Activated T-cell treated with anti-CD3 and anti-CD28 coated beads for 24 hours (primary cell): ENCODE data around the gene RPP21.
"Not testable (repeated sequence)": the region's sequence is repeated elsewhere in the genome, so short reads cannot be mapped to it uniquely, and the experiment has no call there.

ENCODE experiments used
- DNase-seq: peaks from one replicate; pipeline ENCODE4 v3.0.0-alpha.2; 2020; ENCODE audit warnings: low read depth

Gene RPP21

DNA sequence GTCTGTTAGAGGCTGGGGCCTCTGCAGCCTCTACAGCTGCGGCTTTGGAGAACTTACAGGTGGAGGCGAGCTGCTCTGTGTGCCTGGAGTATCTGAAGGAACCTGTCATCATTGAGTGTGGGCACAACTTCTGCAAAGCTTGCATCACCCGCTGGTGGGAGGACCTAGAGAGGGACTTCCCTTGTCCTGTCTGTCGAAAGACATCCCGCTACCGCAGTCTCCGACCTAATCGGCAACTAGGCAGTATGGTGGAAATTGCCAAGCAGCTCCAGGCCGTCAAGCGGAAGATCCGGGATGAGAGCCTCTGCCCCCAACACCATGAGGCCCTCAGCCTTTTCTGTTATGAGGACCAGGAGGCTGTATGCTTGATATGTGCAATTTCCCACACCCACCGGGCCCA lies 15.6 kb upstream of the RPP21 start:
- DNase-seq, result no peak

- no peak for DNase-seq
Measured at GRCh38 chr6:30331981-30332380, 13.0 kb upstream of the RPP21 start.

DNA sequence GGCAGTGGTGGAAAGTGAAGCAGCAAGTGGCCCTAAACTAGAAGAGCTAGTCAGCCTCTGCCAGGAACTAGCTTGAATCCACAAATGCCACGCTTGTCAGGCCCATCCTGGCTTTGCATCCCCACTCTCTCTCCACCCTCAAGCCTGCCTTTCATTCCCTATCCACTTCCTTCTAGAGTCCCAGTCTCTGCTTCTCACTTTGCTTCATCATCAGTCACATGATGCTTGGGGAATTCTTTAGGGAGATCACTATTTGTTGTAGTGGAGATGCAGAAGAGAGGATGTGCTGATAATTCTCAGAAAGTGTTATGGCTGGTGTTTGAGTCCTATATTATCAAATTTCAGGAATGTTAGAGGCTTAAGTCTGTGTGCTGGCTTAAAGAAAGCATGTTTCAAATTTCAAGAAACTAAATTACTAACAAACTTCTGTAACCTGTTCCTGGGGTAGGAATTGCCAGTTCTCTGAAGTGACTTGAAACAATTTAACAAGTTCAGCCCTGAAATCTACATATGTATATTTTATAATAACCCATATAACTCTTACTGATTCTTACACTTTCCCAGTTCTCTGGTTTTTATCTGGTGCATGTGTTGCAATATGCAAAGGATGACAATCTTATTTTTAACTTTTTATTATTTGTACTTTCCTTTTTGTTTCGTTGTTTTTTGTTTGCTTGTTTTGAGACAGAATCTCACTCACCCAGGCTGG lies 10.7 kb upstream of the RPP21 start:
- DNase-seq, result no peak

DNA sequence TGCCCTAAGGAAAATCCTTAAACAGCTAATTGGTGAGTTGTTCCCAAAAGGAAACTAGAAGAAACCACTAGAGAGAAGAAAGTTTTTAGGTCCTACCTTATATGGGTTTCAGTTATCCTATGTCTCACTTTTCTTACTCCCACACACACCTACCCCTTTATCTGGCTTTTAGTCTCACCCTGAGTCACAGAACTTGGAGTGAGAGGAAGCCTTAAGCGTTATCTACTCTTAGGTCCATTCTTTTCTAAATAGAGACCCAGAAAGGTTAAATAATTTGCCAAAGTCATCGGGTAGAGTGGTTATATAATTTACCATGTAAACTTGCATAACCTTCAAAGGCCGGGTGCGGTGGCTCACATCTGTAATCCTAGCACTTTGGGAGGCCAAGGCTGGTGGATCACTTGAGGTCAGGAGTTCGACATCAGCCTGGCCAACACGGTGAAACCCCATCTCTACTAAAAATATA lies 4.3 kb upstream of the RPP21 start:
- no peak for DNase-seq

DNA sequence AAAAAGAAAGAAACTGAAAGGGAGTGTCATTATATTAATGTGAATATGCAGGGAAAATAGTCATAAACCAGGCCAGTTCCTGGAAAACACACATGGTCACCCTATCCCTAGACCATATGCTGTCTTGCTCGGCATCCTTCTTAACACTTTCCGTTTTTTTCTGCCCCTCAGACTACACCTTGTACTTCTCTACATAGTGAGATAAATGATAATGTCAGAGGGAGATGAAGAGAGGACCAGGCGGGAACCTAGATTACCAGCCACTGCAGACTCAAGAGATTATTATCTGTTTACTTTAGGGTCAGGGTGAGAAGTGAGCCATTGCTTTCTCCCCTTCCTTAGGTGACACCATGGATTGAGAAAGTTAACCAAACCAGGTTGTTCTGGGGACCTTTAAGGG lies 3.7 kb upstream of the RPP21 start:
- no peak for DNase-seq

DNA sequence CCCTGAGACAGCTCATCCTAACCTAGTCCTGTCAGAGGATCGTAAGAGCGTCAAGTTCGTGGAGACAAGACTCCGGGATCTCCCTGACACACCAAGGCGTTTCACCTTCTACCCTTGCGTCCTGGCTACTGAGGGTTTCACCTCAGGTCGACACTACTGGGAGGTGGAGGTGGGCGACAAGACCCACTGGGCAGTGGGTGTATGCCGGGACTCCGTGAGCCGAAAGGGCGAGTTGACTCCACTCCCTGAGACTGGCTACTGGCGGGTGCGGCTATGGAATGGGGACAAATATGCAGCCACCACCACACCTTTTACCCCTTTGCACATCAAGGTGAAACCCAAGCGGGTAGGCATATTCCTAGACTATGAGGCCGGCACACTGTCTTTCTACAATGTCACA lies 3.2 kb upstream of the RPP21 start:
- no peak for DNase-seq

DNA sequence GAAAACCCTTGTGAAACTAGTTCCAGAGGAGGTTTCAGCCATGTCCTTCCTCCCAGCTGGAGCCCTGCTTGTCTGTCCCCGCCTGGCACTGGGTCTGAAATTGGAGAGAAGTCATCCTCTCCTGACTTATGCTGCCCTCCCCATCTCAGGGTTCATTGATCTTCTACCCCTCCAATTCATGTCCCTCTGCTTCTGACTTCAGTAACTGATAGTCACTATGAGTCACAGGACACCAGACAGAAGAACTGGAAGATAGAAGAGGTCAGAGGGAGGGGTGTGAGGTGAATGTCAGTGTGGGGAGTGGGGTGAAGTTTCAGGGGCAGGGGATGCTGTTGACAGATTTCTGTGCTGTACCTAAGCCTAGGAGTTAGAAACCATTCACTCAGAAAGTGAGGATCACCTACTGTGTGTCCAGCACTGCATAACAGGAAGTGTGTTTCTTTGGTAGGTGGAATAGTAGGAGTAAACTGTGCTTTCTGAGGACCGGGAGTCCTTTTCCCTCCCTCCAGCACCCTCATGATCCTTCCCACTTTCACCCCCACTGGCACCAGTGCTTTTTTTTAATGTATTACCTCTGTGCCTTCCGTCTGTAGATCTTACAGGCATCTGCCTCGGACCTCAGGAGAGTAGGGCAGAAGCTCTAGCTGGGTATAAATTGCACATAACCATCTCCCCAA lies 627 bp upstream of the RPP21 start:
- no peak for DNase-seq

GRCh38 chr6:30345852-30346251 lies 896 bp downstream of the RPP21 start:
- no peak for DNase-seq

DNA sequence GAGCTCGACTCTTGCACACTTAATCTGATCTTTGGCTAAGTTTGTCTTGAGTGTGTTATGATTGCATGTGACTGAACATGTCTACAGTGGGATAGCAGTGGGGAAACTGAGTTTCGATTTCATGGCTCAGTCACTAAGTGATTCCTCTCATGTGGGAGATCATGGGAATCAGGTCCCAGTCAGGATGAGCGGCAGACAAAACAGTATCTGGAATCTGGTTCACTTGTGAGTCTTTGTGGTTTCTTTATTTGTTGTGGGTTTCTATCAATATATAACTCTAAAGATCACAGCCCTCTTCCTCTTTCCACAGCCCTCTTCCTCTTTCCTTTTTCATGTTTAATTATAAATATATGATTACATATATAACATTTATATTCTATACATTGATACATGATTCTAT lies 4.0 kb downstream of the RPP21 start:
- DNase-seq, result no peak

GRCh38 chr6:30349421-30350177 lies 4.6 kb downstream of the RPP21 start:
- no peak for DNase-seq

- DNase-seq, result no peak
Measured at GRCh38 chr6:30350524-30350923, 5.6 kb downstream of the RPP21 start.

- DNase-seq, result no peak
Measured at GRCh38 chr6:30352550-30352949, 7.6 kb downstream of the RPP21 start.

DNA sequence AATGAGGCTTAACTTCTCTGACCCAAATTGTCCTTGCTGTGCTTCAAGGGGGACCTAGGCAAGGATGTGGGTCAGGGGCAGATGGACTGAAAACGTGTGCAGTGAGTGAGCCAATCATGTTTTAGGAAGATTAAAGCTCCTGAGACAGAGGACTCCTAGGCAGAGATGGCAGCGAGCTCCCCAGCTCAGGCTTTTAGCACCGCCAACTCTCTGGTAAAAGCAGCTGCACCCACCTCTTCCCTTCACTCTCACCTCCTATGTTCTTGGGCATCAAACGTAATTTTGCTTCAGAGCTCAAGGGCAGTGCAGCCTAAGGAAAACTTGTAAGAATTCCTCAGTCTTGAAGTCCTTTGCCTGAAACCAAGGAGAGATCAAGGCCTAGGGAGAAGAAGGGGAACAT lies 10.3 kb downstream of the RPP21 start:
- DNase-seq, result no peak

GRCh38 chr6:30356536-30356935 lies 11.6 kb downstream of the RPP21 start:
- no peak for DNase-seq

- peak; percentile 24 for DNase-seq
Measured at GRCh38 chr6:30357678-30358540, 13.0 kb downstream of the RPP21 start.

DNA sequence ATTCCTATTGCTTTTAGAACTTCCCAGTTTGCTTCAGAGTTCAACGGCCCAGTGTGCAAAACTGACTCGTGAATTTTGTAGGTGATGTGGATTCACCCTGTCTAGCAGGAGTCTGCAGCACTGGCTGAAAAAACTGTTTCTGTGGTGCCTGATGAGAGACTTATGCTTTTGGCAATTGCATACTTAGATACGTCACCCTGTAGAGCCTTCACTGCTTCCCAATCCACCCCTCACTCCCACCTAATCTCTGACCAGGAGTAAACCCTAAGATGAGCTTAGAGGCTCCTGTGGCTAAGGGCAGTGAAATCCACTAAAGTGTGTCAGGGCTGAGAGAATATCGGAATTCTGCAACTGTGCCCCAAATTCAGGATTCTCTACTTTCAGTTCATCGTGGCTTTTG lies 14.3 kb downstream of the RPP21 start:
- DNase-seq, result no peak

- DNase-seq, result no peak
Measured at GRCh38 chr6:30360139-30360538, 15.2 kb downstream of the RPP21 start.

DNA sequence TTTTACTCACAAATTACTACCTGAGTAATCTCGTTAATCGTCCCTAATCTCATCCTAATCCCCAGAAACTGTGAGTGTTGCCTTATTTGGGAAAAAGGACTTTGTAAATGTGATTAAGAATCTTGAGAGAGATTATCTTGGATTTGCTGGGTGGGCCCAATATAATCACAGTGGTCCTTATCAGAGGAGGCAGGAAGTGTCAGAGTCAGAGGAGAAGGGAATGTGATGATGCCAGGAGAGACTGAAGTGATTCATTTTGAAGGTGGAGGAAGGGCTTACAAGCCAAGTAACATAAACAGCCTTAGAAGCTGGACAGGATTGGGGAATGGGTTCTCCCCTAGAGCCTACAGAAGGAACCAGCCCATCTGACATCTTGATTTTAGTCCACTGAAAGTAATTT lies 16.7 kb downstream of the RPP21 start:
- no peak for DNase-seq

DNA sequence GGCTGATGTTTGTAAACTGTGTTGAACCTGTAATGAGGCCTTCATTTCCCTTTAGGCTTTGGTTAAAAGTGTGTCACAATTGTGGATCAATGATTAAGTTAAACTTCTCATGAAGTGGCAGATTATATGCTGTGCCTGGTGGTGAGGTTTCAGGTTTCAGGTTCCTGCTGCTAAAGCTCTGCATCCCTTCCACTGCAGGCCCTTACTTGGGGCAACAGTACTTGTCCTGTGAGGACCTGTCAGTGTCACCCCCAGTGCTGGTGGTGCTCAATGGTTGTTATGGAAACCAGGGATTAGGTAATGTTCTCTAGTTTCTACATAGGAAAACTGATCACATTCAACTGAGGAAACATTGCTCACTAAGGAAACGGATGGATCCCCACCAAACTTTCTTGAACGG lies 18.5 kb downstream of the RPP21 start:
- DNase-seq, result no peak

DNA sequence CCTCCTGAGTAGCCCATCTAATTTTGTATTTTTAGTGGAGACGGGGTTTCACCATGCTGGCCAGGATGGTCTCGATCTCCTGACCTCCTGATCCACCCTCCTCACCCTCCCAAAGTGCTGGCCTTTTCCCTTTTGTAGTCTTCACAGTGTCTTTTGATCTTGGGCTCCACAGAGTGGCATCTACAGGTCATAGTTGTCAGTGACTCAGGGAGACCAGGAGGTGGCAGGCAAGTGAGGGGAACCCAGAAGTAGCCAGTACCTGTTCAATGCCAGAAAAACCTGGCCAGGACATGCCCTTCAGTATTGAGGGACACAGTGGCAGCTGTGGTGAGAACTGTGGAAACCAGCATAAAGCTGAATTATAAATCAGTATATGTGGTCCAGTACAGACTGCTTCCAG lies 19.6 kb downstream of the RPP21 start:
- no peak for DNase-seq

- DNase-seq, result not testable (repeated sequence)
Measured at GRCh38 chr6:30369280-30369679, 24.3 kb downstream of the RPP21 start.

DNA sequence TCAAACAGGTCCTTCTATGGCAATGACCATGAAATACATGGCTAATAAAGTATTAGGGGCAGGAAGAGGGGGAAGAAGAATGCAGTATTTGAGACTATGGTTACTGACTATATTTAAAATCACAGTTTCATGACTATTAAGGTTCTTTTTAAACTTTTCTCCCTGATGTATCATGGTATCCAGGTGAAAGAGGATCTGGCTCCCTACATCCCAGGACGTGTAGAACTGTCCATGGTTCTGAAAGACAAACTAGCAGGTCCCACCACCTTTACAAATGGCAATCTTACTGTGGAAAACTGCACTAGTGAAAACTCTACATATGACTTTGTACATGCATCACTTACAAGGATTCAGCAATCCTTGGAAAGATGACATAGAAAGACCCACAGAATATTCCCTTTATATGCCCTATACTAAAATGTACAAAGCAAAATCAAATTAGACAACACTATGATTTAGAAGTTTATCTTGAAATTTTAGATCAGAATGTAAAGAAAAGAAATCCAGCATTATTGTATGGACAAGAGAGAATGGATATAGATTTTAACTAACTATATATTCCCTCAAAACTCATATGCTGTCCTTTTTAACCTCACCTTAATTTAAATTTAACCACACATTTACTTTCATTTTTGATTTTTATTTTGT lies 33.5 kb downstream of the RPP21 start:
- no peak for DNase-seq
